ENCODE results near the gene C1QB. TPM values are rescaled to one million over a fixed set of nuclear protein-coding genes. Genes with fewer than 3 reads are reported as not detected.

Gene C1QB
- total and polyA plus RNA-seq, 2 of the 8 experiments (the other 6 are each of a cell fraction or from before 2014, with no cell fraction given), result not detected

DNA sequence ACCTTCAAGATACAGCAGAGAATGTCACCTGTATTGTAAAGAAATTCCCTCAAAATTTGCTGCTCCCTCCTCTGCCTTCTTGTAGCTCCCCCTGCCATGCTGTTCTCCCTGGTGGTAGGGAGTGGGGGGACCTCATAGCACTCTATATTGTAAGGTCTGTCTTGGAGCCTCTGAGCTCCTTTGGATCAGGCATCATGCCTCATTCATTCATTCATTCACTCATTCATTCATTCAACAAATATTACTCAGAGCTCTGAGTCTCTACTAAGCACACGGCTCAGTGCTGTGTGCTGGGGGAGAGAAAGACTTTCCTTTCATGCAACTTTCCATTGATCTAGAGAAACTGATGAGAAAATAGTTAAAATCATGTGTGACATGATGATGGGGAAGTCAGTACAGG lies 30.5 kb downstream of the C1QB start (continued):
- TF ChIP-seq TBP (IDR thresholded peaks at IDR 0.05; ENCODE audit: low read depth, low read length), result no peak
- TF ChIP-seq RAD21 (IDR thresholded peaks at IDR 0.05 in 1 of 2, conservative IDR thresholded peaks at IDR 0.05 in 1 of 2; ENCODE audit: low read depth in 2 of 2, low read length in 2 of 2), result no peak
